IPS-NIHi11 (cell line): ENCODE measurements around the gene IFIT5.
"Not testable (repeated sequence)": the region's sequence is repeated elsewhere in the genome, so short reads cannot be mapped to it uniquely, and the experiment has no call there.

Source experiments
- DNase-seq: peaks from one replicate; pipeline ENCODE4 v3.0.0; 2012; ENCODE audit warnings: mixed read lengths, low spot score

IFIT5 gene

GRCh38 chr10:89431977-89432376 lies 17.6 kb downstream of the IFIT5 start:
- DNase-seq = peak; percentile 37

- DNase-seq = no peak
Measured at GRCh38 chr10:89438525-89438924, 24.2 kb downstream of the IFIT5 start.

GRCh38 chr10:89440226-89441009 lies 26.1 kb downstream of the IFIT5 start:
- DNase-seq = no peak

DNA sequence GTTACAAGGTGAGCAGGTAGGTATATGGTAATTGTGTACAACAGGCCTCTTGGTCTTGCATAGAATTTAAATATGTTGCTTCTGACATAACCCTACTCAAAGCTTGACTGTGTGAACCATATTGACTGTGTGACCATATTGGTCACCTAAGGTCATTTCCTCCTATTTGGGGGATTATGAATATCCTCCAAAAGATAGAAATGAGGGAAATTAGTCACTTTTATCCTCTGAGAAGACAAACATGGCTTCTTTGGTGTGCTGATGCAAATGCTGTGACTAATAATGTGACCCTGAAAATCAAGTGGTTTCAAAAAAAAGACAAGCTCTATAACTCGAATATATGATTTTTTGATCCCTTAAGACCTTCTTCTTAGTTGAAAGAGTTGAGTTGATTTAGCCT lies 27.9 kb downstream of the IFIT5 start:
- DNase-seq = no peak

DNA sequence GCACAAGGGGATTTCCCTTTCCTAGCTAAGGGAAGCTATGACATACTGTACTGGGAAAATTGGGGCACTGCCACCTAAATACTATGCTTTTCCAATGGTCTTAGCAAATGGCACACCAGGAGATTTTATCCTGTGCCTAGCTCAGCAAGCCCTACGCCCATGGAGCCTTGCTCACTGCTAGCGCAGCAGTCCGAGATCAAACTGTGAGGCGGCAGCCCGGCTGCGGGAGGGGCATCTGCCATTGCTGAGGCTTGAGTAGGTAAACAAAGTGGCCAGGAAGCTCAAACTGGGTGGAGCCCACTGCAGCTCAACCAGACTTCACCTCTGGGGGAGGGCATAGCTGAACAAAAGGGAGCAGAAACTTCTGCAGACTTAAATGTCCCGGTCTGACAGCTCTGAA lies 30.5 kb downstream of the IFIT5 start:
- DNase-seq = not testable (repeated sequence)

DNA sequence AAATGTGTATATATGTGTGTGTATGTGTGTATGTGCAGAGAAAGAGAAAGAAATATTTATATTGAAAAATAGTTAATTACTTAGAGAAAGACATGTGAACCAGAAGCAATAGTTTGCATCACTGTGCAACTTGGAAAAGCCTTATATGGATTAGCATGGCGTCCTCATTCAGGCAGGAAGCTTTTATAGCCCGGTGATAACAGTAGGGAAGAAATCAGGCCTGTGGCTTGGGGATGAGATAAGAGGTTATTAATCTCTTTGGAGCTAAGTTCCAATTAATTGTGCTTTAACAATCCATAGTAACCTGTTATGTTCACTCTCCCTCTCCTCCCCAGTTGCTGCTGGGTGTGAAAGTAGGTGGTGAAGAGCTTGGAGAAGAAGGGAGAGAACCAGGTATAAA lies 36.5 kb downstream of the IFIT5 start:
- DNase-seq = no peak

GRCh38 chr10:89452193-89452592 lies 37.8 kb downstream of the IFIT5 start:
- no peak for DNase-seq

- DNase-seq = no peak
Measured at GRCh38 chr10:89454561-89455347, 40.4 kb downstream of the IFIT5 start.

DNA sequence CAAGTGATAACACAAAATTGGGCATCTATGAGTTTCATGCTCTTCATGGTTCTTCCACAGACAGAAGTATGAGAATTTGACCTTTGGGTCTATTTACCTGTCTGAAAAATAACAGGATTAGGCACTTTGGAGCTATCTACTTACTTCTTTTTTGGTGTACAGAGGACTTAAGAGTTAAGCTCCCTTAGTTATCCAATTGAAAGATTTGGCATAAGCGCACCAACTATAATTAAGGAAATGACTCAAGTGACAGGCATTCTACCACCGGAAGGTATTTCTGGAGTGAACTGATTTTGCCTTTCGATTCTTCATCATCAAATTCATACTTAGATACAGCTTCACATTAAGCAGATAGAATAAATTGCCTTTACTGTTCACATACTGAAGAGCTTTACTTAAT lies 43.9 kb downstream of the IFIT5 start:
- DNase-seq = no peak

DNA sequence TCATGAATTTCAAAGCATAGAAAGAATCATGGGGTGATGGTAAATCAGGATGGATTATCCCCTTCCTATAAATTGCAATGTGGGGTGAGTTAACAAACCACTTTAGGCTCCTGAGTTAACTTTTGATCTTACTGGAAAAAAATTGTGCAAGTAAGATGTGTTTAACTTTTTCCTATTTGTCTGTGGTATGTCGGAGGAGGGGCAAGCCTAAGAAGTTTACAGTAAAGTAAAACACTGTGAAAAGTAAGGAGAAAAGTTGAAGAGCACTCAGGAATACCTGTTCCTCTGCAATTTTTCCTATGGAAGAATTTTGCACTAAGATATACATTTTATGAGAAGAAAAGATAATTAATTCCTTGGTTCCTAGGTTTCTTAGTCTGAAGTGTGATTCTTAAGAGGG lies 44.4 kb downstream of the IFIT5 start:
- DNase-seq = no peak

GRCh38 chr10:89463846-89464537 lies 49.6 kb downstream of the IFIT5 start:
- no peak for DNase-seq

- no peak for DNase-seq
Measured at GRCh38 chr10:89465196-89465595, 50.8 kb downstream of the IFIT5 start.

DNA sequence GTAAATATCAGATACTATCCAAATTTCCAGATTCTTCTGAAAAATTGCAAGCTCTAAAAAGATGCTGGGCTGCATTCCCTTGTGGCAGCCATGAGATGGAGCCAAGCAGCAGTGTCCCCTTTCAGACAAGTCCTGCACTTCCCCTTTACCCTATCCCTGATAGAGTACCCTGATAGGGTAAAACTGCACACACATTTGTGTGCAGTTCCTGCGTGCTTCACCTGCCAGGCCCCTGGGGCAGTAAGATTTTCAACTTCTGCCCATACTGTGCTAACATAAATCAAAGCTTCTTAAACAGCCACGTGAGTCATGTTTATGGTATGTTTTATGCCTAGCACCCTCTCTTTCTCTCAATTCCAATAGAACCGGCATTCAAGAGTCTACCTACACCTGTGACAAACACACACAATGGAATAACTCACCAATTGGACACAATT lies 52.2 kb downstream of the IFIT5 start:
- peak; percentile 50 for DNase-seq

GRCh38 chr10:89468191-89468965 lies 54.0 kb downstream of the IFIT5 start:
- no peak for DNase-seq

DNA sequence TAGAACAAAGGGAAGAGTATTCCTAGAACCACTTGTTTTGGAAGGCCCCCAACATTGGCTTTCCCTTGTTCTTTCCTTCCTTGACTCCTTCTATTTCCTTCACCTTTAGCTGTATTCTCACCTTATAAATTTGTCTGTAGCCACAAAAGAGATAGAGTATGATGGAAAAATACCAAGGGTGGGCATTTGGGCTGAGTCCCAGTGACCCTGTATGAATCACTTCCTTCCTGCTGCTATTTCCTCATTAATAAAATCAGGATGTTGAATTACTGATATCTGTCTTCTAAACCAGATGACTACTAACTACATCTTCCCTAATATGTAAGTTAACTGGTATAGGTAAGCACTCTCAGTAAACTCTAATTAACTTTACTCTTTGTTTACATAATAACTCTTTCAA lies 55.1 kb downstream of the IFIT5 start:
- DNase-seq = no peak
